ENCODE data around the gene LTBP3.

DNA sequence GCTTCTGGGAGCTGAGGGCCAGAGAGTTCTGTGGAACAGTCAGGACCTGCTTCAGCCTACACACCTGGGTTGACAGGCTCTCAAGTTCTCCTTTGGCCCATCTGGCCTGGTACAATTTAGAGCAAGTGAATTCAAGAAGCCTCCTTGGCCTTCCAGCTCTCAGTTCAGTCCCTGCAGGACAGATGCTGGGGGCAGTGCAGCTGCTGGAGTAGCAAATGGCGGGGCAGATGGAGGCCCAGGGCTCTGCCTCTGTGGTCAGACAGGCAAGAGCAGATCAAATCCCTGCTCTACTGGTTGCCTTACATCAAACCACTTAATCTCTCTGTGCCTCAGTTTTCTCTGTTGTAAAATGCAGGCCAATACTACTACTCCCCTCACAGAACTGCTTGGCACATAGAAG, 46.1 kb upstream of the LTBP3 start:
- TF ChIP-seq, protein P1, sequence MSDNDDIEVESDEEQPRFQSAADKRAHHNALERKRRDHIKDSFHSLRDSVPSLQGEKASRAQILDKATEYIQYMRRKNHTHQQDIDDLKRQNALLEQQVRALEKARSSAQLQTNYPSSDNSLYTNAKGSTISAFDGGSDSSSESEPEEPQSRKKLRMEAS (IDR thresholded peaks at IDR 0.05; ENCODE audit: insufficient read depth, insufficient read length) = no peak
- TF ChIP-seq MYC (IDR thresholded peaks at IDR 0.05; ENCODE audit: low read depth, low read length) = no peak
- TF ChIP-seq, protein P2, sequence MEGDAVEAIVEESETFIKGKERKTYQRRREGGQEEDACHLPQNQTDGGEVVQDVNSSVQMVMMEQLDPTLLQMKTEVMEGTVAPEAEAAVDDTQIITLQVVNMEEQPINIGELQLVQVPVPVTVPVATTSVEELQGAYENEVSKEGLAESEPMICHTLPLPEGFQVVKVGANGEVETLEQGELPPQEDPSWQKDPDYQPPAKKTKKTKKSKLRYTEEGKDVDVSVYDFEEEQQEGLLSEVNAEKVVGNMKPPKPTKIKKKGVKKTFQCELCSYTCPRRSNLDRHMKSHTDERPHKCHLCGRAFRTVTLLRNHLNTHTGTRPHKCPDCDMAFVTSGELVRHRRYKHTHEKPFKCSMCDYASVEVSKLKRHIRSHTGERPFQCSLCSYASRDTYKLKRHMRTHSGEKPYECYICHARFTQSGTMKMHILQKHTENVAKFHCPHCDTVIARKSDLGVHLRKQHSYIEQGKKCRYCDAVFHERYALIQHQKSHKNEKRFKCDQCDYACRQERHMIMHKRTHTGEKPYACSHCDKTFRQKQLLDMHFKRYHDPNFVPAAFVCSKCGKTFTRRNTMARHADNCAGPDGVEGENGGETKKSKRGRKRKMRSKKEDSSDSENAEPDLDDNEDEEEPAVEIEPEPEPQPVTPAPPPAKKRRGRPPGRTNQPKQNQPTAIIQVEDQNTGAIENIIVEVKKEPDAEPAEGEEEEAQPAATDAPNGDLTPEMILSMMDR (IDR thresholded peaks at IDR 0.05; ENCODE audit: extremely low read depth in 1 of 2, insufficient read depth in 1 of 2, low read depth in 1 of 2, low read length in 2 of 2) = no peak

Measured in endothelial cell of umbilical vein (primary cell).